ENCODE results near the gene WNK4.

DNA sequence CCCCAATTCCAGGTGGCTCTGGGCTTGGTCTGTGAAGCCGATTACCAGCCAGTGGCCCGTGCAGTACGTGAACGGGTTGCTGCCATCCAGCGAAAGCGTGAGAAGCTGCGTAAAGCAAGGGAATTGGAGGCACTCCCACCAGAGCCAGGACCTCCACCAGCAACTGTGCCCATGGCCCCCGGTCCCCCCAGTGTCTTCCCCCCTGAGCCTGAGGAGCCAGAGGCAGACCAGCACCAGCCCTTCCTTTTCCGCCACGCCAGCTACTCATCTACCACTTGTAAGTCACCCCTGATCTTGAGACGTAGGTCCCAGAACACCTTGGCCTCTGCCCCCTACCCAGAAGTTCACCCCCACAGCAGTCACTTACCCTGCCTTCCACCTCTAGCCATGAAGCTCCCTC is 6.9 kb downstream of the WNK4 start:
- no peak for TF ChIP-seq CTCF (IDR thresholded peaks at IDR 0.05 in 8 of 11, conservative IDR thresholded peaks at IDR 0.05 in 3 of 11)
- no peak for TF ChIP-seq POLR2AphosphoS5 (IDR thresholded peaks at IDR 0.05)
- no peak for TF ChIP-seq POLR2A (IDR thresholded peaks at IDR 0.05)

All from spleen (tissue), 7 donors.